ENCODE results near the gene SELENOF.
A peak's percentile ranks its signal among the peaks of the same experiment; 100 is the strongest.
"Not testable (repeated sequence)": the region's sequence is repeated elsewhere in the genome, so short reads cannot be mapped to it uniquely, and the experiment has no call there.

The SELENOF gene

GRCh38 chr1:86817246-86817826, 96.6 kb downstream of the SELENOF start:
- peak; percentile 62 for DNase-seq (ENCODE audit: low read depth, low spot score)

- not testable (repeated sequence) for DNase-seq (ENCODE audit: low read depth, low spot score)
These were observed 99.8 kb downstream of the SELENOF start for GRCh38 chr1:86814118-86814517.
